HCT116 (cell line): ENCODE results near the gene CELF4. TPM values are rescaled to one million over a fixed set of nuclear protein-coding genes. Genes with fewer than 3 reads are reported as not detected.

Experiments
- ATAC-seq: fragments of 200-7000 bp; cut with Tn5 transposase; 2 replicates; pipeline ENCODE4 v1.9.1; 2020; ENCODE audit warnings: mild to moderate bottlenecking, moderate library complexity
- BruUV-seq: library from RNA; stranded (reverse); fragments of 400-500 nt; replicated peaks from 2 replicates; lab custom pipeline; 2021; lab: Mats Ljungman, UMichigan
- CTCF ChIA-PET: fragments of 300-600 bp; sonication (Branson Sonifier 250); formaldehyde crosslinking; loops from one replicate; lab custom pipeline; 2021; ENCODE audit warnings: antibody characterized with exemption; lab: Charles Lee
- POLR2A ChIA-PET: fragments of 300-600, 350-600 bp; sonication (Branson Sonifier 250); formaldehyde crosslinking; loops from one replicate; lab custom pipeline; 2021; ENCODE audit warnings: antibody characterized with exemption; lab: Charles Lee
- RAD21 ChIA-PET, 2 experiments: fragments of 300-600 bp; sonication (Branson Sonifier 250); formaldehyde crosslinking; loops; one replicate each; lab custom pipeline; 2023; ENCODE audit warnings: low total read pairs in 2 of 2; ENCODE audit not compliant: uncharacterized antibody in 2 of 2, unreplicated experiment in 2 of 2, low non-redundant PET in 1 of 2; lab: Charles Lee
- DNase-seq: peaks from one replicate; pipeline ENCODE4 v3.0.0-alpha.2; 2010; ENCODE audit warnings: low read depth, low spot score
- H2AFZ ChIP-seq: fragments of 200-600 bp; shearing (Covaris generic), sonication (generic); 2 replicates; pipeline ENCODE4 v1.6.1; 2017; ENCODE audit warnings: low read depth, mixed run types, mixed read lengths, antibody characterized with exemption, low read length; ENCODE audit not compliant: poor library complexity, severe bottlenecking
- H3K27ac ChIP-seq: 2 replicates; pipeline ENCODE4 v1.5.1; 2012; ENCODE audit warnings: low read depth, low read length
- H3K27me3 ChIP-seq: fragments of 200-600 bp; sonication (generic); 2 replicates; pipeline ENCODE4 v1.6.1; 2016; ENCODE audit warnings: mixed run types, low read length, mixed read lengths; ENCODE audit not compliant: insufficient read depth
- H3K36me3 ChIP-seq, 2 experiments: fragments of 200-500 bp in 1 of 2; fragments of 200-600 bp in 1 of 2; sonication (Bioruptor generic) in 1 of 2; sonication (generic) in 1 of 2; 2 replicates each; pipeline versions ENCODE4 v1.5.1 to v1.6.1; 2014 to 2016; ENCODE audit warnings: low read length in 2 of 2, inconsistent platforms in 1 of 2, mixed read lengths in 1 of 2, mixed run types in 1 of 2; ENCODE audit not compliant: insufficient read depth in 2 of 2, control insufficient read depth in 1 of 2
- H3K4me1 ChIP-seq, 2 experiments: fragments of 200-600 bp in 1 of 2; sonication (generic) in 1 of 2; 2 replicates each; pipeline versions ENCODE4 v1.5.1 to v1.6.1; 2012 to 2017; ENCODE audit warnings: low read length in 2 of 2, inconsistent platforms in 1 of 2, mild to moderate bottlenecking in 1 of 2, mixed read lengths in 1 of 2, mixed run types in 1 of 2, moderate library complexity in 1 of 2; ENCODE audit not compliant: insufficient read depth in 2 of 2, control insufficient read depth in 1 of 2
- H3K4me2 ChIP-seq: fragments of 200-600 bp; sonication (generic); 2 replicates; pipeline ENCODE4 v1.6.1; 2017; ENCODE audit warnings: mixed run types, low read length, mixed read lengths
- H3K4me3 ChIP-seq, 2 experiments: fragments of 200-600 bp in 1 of 2; sonication (generic) in 1 of 2; replicated peaks in 1 of 2; 2 replicates each; pipeline ENCODE4 v1.5.1; 2011 to 2016; ENCODE audit warnings: low read length in 2 of 2, control low read depth in 1 of 2, low read depth in 1 of 2, mild to moderate bottlenecking in 1 of 2, mixed read lengths in 1 of 2, mixed run types in 1 of 2
- H3K79me2 ChIP-seq: fragments of 200-600 bp; sonication (generic); 2 replicates; pipeline ENCODE4 v1.6.1; 2017; ENCODE audit warnings: mild to moderate bottlenecking, mixed run types, low read length, moderate library complexity, mixed read lengths; ENCODE audit not compliant: insufficient read depth
- H3K9ac ChIP-seq: fragments of 200-600 bp; sonication (generic); 2 replicates; pipeline ENCODE4 v1.6.1; 2016; ENCODE audit warnings: low read length, mixed read lengths
- H3K9me2 ChIP-seq: fragments of 200-600 bp; sonication (generic), shearing (Covaris generic); 2 replicates; pipeline ENCODE4 v1.6.1; 2017; ENCODE audit warnings: mixed run types, mild to moderate bottlenecking, moderate library complexity; ENCODE audit not compliant: insufficient read depth
- H3K9me3 ChIP-seq, 2 experiments: fragments of 200-500 bp in 1 of 2; fragments of 200-600 bp in 1 of 2; sonication (Bioruptor generic) in 1 of 2; sonication (generic) in 1 of 2; 2 replicates each; pipeline ENCODE4 v1.6.1; 2014 to 2017; ENCODE audit warnings: low read length in 2 of 2, mixed read lengths in 2 of 2, inconsistent platforms in 1 of 2, low read depth in 1 of 2, mild to moderate bottlenecking in 1 of 2, mixed run types in 1 of 2, moderate library complexity in 1 of 2; ENCODE audit not compliant: control insufficient read depth in 1 of 2, insufficient read depth in 1 of 2
- H4K20me1 ChIP-seq: fragments of 200-600 bp; sonication (generic), shearing (Covaris generic); 2 replicates; pipeline ENCODE4 v1.6.1; 2017; ENCODE audit warnings: mixed run types, mild to moderate bottlenecking, moderate library complexity; ENCODE audit not compliant: insufficient read depth
- CBX3 ChIP-seq: IDR thresholded peaks from 2 replicates; pipeline ENCODE4 v1.6.1; 2012; ENCODE audit warnings: low read depth
- CEBPB ChIP-seq: IDR thresholded peaks from 2 replicates; pipeline ENCODE4 v1.6.1; 2012; ENCODE audit warnings: low read depth
- CTCF ChIP-seq, 3 experiments: fragments of 200-600 bp in 1 of 3; sonication (generic) in 1 of 3; IDR thresholded peaks in 2 of 3; conservative IDR thresholded peaks in 1 of 3; 2 replicates each; pipeline ENCODE4 v1.5.1; 2012 to 2017; ENCODE audit warnings: low read depth in 2 of 3, low read length in 2 of 3, antibody characterized with exemption in 1 of 3, borderline replicate concordance in 1 of 3, control low read depth in 1 of 3, mild to moderate bottlenecking in 1 of 3, mixed read lengths in 1 of 3, mixed run types in 1 of 3, moderate library complexity in 1 of 3; ENCODE audit not compliant: insufficient read depth in 1 of 3
- EGR1 ChIP-seq: IDR thresholded peaks from 2 replicates; pipeline ENCODE4 v1.6.1; 2012; ENCODE audit warnings: low read depth
- FOSL1 ChIP-seq: IDR thresholded peaks from 2 replicates; pipeline ENCODE4 v1.6.1; 2012; ENCODE audit warnings: low read depth
- JUND ChIP-seq: IDR thresholded peaks from 2 replicates; pipeline ENCODE4 v1.6.1; 2012
- POLR2A ChIP-seq: IDR thresholded peaks from 2 replicates; pipeline ENCODE4 v1.7.0; 2011; ENCODE audit warnings: borderline replicate concordance; ENCODE audit not compliant: insufficient read depth, insufficient read length; ENCODE audit errors: extremely low read depth
- POLR2AphosphoS5 ChIP-seq: IDR thresholded peaks from 2 replicates; pipeline ENCODE4 v1.6.1; 2011; ENCODE audit warnings: mild to moderate bottlenecking, low read depth, low read length, moderate library complexity
- REST ChIP-seq: IDR thresholded peaks from 2 replicates; pipeline ENCODE4 v1.6.1; 2012; ENCODE audit warnings: low read depth
- SP1 ChIP-seq: IDR thresholded peaks from 2 replicates; pipeline ENCODE4 v1.6.1; 2012; ENCODE audit warnings: low read depth
- TCF7L2 ChIP-seq: IDR thresholded peaks from 2 replicates; pipeline ENCODE4 v1.7.0; 2011; ENCODE audit warnings: borderline replicate concordance, inconsistent platforms; ENCODE audit not compliant: insufficient read depth, insufficient read length; ENCODE audit errors: extremely low read depth
- YY1 ChIP-seq: IDR thresholded peaks from 2 replicates; pipeline ENCODE4 v1.6.1; 2011; ENCODE audit warnings: low read length, low read depth, moderate library complexity, mild to moderate bottlenecking; ENCODE audit not compliant: insufficient replicate concordance; ENCODE audit errors: extremely low read depth
- ZBTB33 ChIP-seq: IDR thresholded peaks from 2 replicates; pipeline ENCODE4 v1.6.1; 2011; ENCODE audit warnings: mild to moderate bottlenecking, low read length, moderate library complexity; ENCODE audit not compliant: insufficient replicate concordance; ENCODE audit errors: extremely low read depth
- ZNF274 ChIP-seq: fragments of 200-500 bp; sonication (Bioruptor generic); IDR thresholded peaks from 2 replicates; pipeline ENCODE4 v1.6.1; 2014; ENCODE audit warnings: mild to moderate bottlenecking, low read depth, low read length, inconsistent platforms
- intact Hi-C: fragments of 100-400 bp; cut with micrococcal nuclease; formaldehyde crosslinking; loops from 2 replicates; pipeline ENCODE4 v1.10.0; 2022
- total RNA-seq: library from RNA; stranded (reverse); gene quantifications from one replicate; pipeline ENCODE4 v1.2.1, GENCODE V29; 2021; ENCODE audit not compliant: unreplicated experiment

The CELF4 gene
- total RNA-seq, 1 experiment from 2014 or later = not detected

- TF ChIP-seq SP1 (no peak), REST (no peak), CTCF (IDR thresholded peaks at IDR 0.05 in 2 of 3, conservative IDR thresholded peaks at IDR 0.05 in 1 of 3; ENCODE audit: borderline replicate concordance in 1 of 3, insufficient read depth in 1 of 3, low read depth in 2 of 3, low read length in 2 of 3) (no peak), POLR2AphosphoS5 (no peak), FOSL1 (no peak), TCF7L2 (no peak), CBX3 (no peak), YY1 (no peak), ZBTB33 (no peak), POLR2A (no peak), EGR1 (no peak), CEBPB (no peak), ZNF274 (no peak), JUND (no peak)
- H3K79me2 ChIP-seq = no peaks in the 10 kb centered on the region
- POLR2A ChIA-PET = no interaction called here
- CTCF ChIA-PET = no interaction called here
- no peaks in the 10 kb centered on the region for H3K9me3 ChIP-seq
- no peaks in the 10 kb centered on the region for H3K9me2 ChIP-seq
- H3K4me1 ChIP-seq = peaks cover 5 to 12% of the 10 kb centered on the region in 2 experiments; a peak in 3 of 4 replicates
- ATAC-seq (no peak), DNase-seq (no peak)
- peaks cover 4% of the 10 kb centered on the region for H3K27me3 ChIP-seq
- no peak overlapping the region for H2AFZ ChIP-seq
- H3K36me3 ChIP-seq = no peaks in the 10 kb centered on the region
- H3K27ac ChIP-seq = no peak overlapping the region
- no TSS peak for BruUV-seq
- intact Hi-C loops = no loop called here
- RAD21 ChIA-PET = interaction anchor here in 1 of 2 experiments (0.7 kb wide), 1 partner anchor 101 kb away, joined by 3 read pairs; no protein-coding TSS in a partner anchor
- no peaks in the 10 kb centered on the region for H4K20me1 ChIP-seq
- H3K4me2 ChIP-seq = no peak overlapping the region
- H3K9ac ChIP-seq = no peak overlapping the region
- no peak overlapping the region for H3K4me3 ChIP-seq
Measured at GRCh38 chr18:37414816-37415215, 150.8 kb downstream of the CELF4 start.
